GM10266 (cell line): ENCODE results near the gene TMEM150A.

Experiments used
- DNase-seq: peaks from one replicate; pipeline ENCODE4 v3.0.0; 2012; ENCODE audit errors: extremely low spot score
- TF ChIP-seq, protein P1 (sequence below): IDR thresholded peaks from 2 replicates; pipeline ENCODE4 v1.5.1; 2012; ENCODE audit warnings: mild to moderate bottlenecking, low read depth; ENCODE audit not compliant: control insufficient read depth, insufficient read depth; ENCODE audit errors: missing control alignments

Gene TMEM150A

DNA sequence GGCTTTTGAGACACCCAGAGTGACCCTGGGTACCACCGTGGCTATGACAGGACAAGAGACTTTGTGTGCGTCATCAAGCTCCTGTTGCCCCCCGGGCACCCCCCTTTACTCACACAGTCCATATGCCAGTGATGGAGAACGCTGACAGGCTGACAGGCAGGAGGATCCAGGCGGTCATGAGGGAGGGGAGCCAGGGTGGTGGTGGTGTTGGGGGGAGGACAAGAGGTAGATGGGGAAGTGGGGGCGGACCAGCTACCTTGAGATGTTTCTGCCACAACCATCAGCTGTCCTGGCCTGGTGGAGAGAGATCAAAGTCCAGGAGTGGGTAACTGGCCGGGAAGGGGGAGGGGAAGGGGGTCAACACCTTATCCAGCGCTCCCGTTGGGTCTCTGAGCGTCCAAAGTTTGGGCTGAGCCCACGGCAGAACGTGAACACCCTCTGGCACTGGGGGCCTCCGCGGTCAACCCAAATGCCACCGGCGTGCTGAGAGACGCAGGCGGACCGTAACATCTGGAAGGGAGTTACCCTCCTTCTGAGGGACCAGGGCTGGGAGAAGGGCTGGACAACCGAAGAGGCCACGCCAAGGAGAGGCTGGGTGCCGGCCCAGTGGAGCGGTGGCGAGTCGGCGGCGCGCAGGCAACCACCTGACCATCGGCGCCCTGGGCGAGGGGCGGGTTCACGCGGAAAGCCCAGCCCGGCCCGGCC is 575 bp downstream of the TMEM150A start:
- TF ChIP-seq, protein P1, sequence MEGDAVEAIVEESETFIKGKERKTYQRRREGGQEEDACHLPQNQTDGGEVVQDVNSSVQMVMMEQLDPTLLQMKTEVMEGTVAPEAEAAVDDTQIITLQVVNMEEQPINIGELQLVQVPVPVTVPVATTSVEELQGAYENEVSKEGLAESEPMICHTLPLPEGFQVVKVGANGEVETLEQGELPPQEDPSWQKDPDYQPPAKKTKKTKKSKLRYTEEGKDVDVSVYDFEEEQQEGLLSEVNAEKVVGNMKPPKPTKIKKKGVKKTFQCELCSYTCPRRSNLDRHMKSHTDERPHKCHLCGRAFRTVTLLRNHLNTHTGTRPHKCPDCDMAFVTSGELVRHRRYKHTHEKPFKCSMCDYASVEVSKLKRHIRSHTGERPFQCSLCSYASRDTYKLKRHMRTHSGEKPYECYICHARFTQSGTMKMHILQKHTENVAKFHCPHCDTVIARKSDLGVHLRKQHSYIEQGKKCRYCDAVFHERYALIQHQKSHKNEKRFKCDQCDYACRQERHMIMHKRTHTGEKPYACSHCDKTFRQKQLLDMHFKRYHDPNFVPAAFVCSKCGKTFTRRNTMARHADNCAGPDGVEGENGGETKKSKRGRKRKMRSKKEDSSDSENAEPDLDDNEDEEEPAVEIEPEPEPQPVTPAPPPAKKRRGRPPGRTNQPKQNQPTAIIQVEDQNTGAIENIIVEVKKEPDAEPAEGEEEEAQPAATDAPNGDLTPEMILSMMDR, result no peak
- no peak for DNase-seq

DNA sequence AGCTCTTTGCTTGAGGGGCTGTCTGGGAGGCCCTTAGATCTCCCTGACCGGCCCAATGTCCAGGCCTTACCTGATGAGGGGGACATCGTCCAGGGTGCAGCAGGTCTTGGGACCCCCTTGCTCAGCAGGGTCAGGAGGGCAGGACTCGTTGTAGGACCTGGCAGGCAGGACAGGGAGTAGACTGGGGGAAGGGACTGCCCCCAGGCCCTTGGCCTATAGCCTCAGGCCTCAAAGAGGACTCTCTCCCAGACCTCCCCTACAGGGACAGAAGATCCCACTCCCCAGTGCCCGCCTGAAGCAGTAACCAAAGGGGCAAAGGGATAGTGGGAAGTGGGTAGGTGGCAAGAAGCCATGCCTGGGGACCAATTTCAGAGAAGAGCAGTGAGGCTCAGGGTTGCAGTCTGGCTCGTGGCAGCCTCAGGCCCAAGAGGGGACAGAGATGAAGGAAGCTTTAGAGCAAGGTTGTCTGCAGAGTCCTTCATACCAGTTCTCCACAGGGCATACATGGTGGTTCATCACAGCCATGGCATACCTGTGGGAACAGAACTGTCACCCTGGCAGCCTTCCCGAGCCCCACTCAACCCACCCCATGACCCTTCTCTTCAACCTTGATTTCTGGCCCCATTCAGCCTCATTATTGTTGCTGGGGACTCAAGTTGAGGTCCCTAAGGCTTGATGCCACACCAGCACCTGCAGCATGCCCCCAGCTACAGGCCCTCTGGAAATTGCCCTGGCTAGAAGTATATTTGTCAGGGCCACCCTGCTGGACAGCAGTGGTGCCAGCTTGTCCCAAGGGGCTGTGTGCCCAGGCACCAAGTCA is 1.3 kb downstream of the TMEM150A start:
- TF ChIP-seq, protein P1, result no peak
- DNase-seq, result no peak

DNA sequence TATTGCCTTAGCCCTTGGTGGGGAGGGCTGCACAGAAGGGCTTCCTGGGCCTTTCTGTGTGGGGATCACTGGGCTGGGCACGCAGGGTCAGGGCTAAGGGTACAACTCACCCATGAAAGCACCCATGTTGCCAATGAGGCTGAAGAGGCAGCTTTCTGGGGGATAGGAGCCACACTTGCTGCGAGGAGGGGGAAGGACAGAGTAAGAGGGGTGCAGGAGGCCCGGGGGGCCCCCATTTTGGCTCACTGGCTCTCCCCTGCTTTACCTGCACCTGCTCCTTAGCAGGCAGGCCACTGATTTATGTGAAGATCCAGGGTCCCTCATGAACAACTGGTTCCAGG is 2.3 kb downstream of the TMEM150A start:
- TF ChIP-seq, protein P1, result no peak
- DNase-seq, result no peak

DNA sequence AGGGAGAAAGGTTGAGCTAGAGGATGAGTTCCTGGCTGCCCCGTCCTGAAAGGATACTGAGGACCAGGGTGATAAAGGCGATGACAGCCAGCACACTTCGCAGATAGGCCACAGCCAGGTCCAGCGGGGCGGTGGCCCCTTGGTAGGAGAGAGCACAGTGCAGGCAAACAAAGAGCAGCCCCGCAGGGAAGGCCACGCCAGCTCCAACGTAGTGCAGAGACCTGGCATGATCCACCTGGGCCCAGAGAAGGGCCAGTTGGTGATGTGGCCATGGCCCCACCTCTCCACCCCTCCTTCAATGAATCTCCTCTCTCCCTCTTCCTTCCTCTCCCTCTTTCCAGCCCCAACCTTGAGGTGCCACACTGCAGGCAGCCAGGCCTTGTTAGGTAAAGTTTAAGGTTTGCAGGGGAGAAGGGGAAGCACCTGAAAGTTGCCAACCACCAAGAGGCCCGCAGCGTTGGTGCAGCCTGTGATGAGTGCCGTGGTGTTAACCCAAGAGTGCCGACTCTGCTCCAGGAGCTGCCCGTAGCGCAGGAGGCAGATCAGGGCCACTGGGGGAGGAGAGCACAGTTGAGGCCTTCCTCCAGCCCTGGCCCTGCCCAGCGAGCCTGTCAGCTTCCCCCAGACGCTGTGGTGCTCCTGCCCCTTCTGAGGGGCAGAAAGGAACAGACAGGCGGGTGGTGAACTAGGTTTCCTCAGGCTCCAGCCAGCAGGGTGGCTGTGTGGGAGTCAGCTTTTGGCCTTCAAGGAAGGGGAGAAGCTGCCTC is 2.8 kb downstream of the TMEM150A start:
- TF ChIP-seq, protein P1, result no peak
- no peak for DNase-seq

DNA sequence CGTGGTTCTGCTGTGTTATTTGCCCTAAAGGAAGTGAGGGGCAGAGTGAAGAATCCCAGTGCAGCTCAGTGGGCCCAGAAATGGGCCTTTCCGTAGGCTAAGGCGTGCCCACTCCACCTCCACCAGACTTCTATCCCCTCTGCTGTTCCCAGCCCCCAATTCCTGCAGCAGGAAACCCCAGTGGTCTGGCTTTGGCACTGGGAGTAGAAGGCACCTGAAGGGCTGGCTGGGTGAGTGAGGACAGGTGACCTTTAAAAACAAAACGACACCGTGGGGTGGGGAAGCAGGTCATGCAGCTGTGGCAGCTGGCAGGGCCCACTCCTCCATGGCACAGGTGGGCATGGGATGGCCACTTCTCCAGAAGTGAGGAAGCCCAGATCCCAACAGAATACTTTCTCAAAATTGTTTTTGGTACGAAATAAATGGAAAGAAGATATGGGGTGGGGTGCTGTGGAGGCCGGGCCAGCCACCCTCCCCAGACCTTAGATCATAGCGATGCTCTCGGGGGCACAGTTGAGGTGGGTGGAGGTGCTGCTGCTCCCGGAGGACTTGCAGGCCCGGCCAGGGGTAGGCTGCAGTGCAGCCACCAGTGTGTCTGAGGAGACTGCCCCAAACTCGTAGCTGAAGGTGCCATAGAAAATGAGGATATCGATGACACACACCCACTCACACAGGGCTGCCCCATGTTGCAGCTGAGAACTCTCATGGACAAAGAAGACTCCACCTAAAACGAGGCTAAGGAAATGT is 3.7 kb downstream of the TMEM150A start:
- DNase-seq, result no peak
- TF ChIP-seq, protein P1, result no peak

DNA sequence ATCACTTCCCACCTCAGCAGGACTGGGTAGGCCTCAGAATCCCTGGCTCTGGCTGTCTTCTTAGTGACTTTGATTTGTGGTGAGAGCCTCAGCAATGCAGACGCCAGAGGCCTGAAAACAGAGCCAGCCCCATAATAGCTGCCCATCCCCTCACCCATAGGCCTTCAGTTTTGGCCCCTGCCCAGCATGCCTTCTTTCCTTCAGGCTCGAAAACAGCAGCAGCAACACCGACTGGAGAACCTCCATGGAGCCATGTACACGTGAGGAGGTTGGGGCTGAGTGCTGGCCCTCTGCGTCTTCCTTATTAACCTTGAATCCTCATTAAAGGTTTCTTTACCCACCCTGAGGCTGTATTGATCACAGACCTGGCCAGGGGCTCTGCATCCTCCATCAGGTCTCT is 5.3 kb downstream of the TMEM150A start:
- TF ChIP-seq, protein P1, result no peak
- no peak for DNase-seq
